ENCODE results near the gene WWOX.

Gene WWOX

DNA sequence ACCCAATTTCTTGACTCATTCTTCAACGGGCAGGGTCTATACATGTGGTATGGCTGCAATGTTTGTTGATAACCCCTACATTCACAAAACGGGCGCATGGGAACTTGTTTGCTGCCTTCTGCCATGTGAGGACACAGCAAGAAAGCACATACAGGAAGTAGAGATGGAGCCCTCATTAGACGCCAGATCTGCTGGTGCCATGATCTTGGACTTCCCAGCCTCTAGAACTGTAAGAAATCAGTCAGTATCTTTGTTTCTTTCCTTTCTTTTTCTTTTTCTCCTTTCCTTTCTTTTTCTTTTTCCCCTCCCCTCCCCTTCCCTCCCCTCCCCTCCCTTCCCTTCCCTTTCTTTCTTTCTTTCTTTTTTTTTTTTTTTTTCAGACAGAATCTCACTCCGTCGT is 165.2 kb downstream of the WWOX start:
- Histone ChIP-seq H3K4me1 (ENCODE audit: control insufficient read depth, insufficient read depth, low read length) (peaks cover 3% of the 10 kb centered on the region), H3K27me3 (ENCODE audit: control insufficient read depth in 1 of 2, insufficient read depth in 2 of 2, low read length in 2 of 2) (no peaks in the 10 kb centered on the region), H3K27ac (ENCODE audit: low read length) (no peak overlapping the region), H3K9ac (ENCODE audit: low read length in 2 of 2) (no peak overlapping the region), H3K9me3 (ENCODE audit: control insufficient read depth in 2 of 2, low read length in 2 of 2) (peaks cover 0 to 8% of the 10 kb centered on the region in 2 donors), H3K36me3 (ENCODE audit: control insufficient read depth in 2 of 2, insufficient read depth in 2 of 2, low read length in 2 of 2) (no peaks in the 10 kb centered on the region), H3K4me3 (ENCODE audit: low read length in 2 of 2) (no peak overlapping the region)

DNA sequence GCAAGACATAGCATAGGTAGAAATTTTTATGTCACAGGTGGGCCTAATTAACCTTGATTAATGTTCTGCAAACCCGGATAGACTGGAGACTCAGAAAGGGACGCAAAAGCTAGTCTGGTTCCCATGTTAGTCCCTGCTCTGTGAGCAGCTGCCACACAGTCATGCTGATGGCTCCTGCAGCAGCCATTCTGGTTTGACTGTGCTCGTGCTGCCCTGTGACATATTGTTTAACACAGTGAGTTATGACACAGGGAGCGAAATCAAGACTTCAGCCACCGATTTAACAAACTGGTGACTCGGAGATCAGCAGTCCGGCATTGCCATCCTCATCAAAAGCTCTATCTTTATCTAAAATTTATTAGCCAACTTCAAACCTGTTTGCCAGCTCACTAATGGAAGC is 169.8 kb downstream of the WWOX start:
- Histone ChIP-seq H3K36me3 (ENCODE audit: control insufficient read depth in 2 of 2, insufficient read depth in 2 of 2, low read length in 2 of 2) (no peaks in the 10 kb centered on the region), H3K4me3 (ENCODE audit: low read length in 2 of 2) (no peak overlapping the region), H3K4me1 (ENCODE audit: control insufficient read depth, insufficient read depth, low read length) (no peaks in the 10 kb centered on the region), H3K9me3 (ENCODE audit: control insufficient read depth in 2 of 2, low read length in 2 of 2) (peaks cover 0 to 5% of the 10 kb centered on the region in 2 donors), H3K27ac (ENCODE audit: low read length) (no peak overlapping the region), H3K27me3 (ENCODE audit: control insufficient read depth in 1 of 2, insufficient read depth in 2 of 2, low read length in 2 of 2) (no peaks in the 10 kb centered on the region), H3K9ac (ENCODE audit: low read length in 2 of 2) (no peak overlapping the region)

DNA sequence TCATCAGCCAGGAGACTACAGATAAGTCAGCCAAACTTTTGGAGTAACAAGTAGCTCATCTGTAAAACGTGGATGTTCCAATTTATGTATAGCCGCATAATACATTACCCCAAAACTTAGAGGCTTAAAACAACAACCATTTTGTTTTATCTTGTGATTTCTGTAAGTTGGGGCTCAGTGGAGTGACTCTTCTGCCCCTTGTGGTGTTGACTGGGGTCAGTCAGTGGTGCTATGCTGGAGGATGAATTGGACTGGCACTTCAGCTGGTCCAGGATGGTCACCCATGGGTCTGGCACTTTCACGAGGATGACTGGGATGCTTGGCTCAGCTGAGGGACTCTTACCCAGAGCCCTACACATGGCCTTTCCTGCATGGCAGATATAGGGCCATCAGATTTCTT is 172.5 kb downstream of the WWOX start:
- no peak overlapping the region for H3K9ac ChIP-seq (ENCODE audit: low read length in 2 of 2)

DNA sequence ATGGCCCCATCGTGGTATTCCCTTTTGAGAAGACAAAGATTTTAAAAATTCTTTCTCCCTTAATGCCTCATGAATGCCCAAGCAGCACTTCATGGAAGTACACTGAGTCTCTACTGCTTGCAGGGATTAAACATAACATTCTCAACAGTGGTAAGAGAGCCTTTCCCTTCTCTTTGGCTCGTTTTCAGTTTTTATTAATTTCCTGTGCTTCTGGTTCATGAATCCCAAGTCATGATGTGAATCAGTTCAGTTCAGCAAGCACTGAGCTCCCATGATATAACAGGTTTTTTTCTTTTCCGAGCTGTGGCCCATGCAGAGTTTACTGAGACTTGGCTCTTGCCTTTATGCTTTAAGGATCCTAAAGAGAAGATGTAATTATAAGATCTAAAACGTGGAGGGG is 175.3 kb downstream of the WWOX start:
- H3K4me3 ChIP-seq (ENCODE audit: low read length in 2 of 2): no peak overlapping the region
- no peaks in the 10 kb centered on the region for H3K9me3 ChIP-seq (ENCODE audit: control insufficient read depth in 2 of 2, low read length in 2 of 2)
- H3K9ac ChIP-seq (ENCODE audit: low read length in 2 of 2): no peak overlapping the region
- no peaks in the 10 kb centered on the region for H3K36me3 ChIP-seq (ENCODE audit: control insufficient read depth in 2 of 2, insufficient read depth in 2 of 2, low read length in 2 of 2)
- H3K27ac ChIP-seq (ENCODE audit: low read length): no peak overlapping the region
- no peaks in the 10 kb centered on the region for H3K4me1 ChIP-seq (ENCODE audit: control insufficient read depth, insufficient read depth, low read length)
- no peaks in the 10 kb centered on the region for H3K27me3 ChIP-seq (ENCODE audit: control insufficient read depth in 1 of 2, insufficient read depth in 2 of 2, low read length in 2 of 2)

More for the DNA sequence above, 172.5 kb downstream of the WWOX start:
- Histone ChIP-seq H3K27me3 (ENCODE audit: control insufficient read depth in 1 of 2, insufficient read depth in 2 of 2, low read length in 2 of 2) (no peaks in the 10 kb centered on the region), H3K36me3 (ENCODE audit: control insufficient read depth in 2 of 2, insufficient read depth in 2 of 2, low read length in 2 of 2) (no peaks in the 10 kb centered on the region), H3K9me3 (ENCODE audit: control insufficient read depth in 2 of 2, low read length in 2 of 2) (no peaks in the 10 kb centered on the region), H3K4me3 (ENCODE audit: low read length in 2 of 2) (no peak overlapping the region), H3K27ac (ENCODE audit: low read length) (no peak overlapping the region), H3K4me1 (ENCODE audit: control insufficient read depth, insufficient read depth, low read length) (no peaks in the 10 kb centered on the region)

DNA sequence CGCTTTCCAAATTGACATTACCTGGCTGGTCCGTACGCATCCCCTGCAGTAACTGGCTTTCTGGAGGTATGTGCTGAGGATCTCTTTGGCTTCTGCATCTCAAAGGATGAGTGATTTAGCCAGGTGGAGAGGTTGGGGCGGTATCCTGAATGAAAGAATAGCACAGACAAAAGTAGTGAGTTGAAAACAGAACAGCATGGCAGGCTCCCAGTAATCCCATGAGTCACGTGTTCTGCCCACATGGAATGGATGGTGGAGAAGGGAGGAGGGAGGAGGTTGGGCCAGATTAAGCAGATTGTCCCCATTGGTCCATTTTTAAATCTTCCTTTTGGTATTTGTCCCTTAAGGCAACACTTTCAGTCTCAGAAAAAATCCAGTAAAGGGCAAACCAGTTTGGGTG is 176.0 kb downstream of the WWOX start:
- H3K4me3 ChIP-seq (ENCODE audit: low read length in 2 of 2): no peak overlapping the region
- no peaks in the 10 kb centered on the region for H3K27me3 ChIP-seq (ENCODE audit: control insufficient read depth in 1 of 2, insufficient read depth in 2 of 2, low read length in 2 of 2)
- no peaks in the 10 kb centered on the region for H3K9me3 ChIP-seq (ENCODE audit: control insufficient read depth in 2 of 2, low read length in 2 of 2)
- H3K36me3 ChIP-seq (ENCODE audit: control insufficient read depth in 2 of 2, insufficient read depth in 2 of 2, low read length in 2 of 2): no peaks in the 10 kb centered on the region
- H3K9ac ChIP-seq (ENCODE audit: low read length in 2 of 2): no peak overlapping the region
- no peaks in the 10 kb centered on the region for H3K4me1 ChIP-seq (ENCODE audit: control insufficient read depth, insufficient read depth, low read length)
- no peak overlapping the region for H3K27ac ChIP-seq (ENCODE audit: low read length)

DNA sequence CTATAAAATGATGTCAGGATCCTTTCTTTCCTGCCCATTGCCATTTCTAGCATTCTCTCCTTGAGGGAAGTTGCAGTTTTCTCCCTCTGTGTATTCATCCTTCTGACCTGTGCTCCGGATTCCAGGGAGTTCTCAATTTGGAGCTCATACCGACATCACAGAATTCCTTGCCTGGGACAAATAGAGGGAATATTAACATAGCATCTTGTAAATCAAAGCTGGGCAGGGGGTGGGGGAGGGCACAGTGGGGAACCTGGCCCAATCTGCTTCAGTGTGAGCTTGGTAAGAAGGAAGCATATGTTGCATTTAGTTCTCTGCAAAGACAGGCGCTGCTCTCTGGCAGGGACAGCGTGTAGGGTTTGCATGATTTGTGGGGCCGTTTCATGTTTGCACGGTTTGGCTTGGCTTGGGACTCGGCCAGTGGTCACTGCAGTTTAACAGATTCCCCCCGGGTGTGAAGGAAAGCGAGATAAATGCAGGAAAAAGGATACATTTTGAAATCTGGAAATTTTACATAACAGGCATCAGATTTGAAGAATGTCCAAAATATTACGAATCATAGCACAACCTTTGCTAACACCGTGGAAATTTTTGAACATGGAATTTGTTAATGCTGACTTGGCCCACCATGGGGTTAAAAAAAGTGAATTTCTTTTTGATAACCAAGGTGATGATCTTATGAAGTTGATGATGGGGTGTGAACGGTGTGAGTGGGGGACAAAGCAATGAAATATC is 178.0 kb downstream of the WWOX start:
- Histone ChIP-seq H3K9me3 (ENCODE audit: control insufficient read depth in 2 of 2, low read length in 2 of 2) (no peaks in the 10 kb centered on the region), H3K36me3 (ENCODE audit: control insufficient read depth in 2 of 2, insufficient read depth in 2 of 2, low read length in 2 of 2) (no peaks in the 10 kb centered on the region), H3K4me3 (ENCODE audit: low read length in 2 of 2) (no peak overlapping the region), H3K9ac (ENCODE audit: low read length in 2 of 2) (no peak overlapping the region), H3K27ac (ENCODE audit: low read length) (no peak overlapping the region), H3K27me3 (ENCODE audit: control insufficient read depth in 1 of 2, insufficient read depth in 2 of 2, low read length in 2 of 2) (no peaks in the 10 kb centered on the region), H3K4me1 (ENCODE audit: control insufficient read depth, insufficient read depth, low read length) (no peaks in the 10 kb centered on the region)

DNA sequence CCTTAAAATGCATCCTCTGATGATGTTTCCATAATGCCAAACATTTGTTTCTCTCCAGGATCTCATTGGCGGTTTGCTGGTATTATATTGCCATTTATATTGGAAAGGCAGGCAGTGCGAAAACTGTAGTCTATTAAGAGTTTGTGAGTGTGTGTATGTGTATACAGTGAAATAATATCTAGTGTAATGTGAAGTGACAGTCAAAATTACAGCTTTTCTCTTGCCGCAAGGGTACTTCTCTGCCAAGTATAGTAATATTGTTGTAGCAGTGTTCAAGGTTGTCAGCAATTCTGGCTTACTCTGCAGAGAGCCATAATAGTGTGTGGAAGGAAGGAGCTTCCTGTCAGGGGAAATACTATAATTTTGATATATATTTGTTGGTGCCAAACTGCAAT is 178.6 kb downstream of the WWOX start:
- Histone ChIP-seq H3K9ac (ENCODE audit: low read length in 2 of 2) (no peak overlapping the region), H3K4me3 (ENCODE audit: low read length in 2 of 2) (no peak overlapping the region), H3K4me1 (ENCODE audit: control insufficient read depth, insufficient read depth, low read length) (no peaks in the 10 kb centered on the region), H3K9me3 (ENCODE audit: control insufficient read depth in 2 of 2, low read length in 2 of 2) (no peaks in the 10 kb centered on the region), H3K27me3 (ENCODE audit: control insufficient read depth in 1 of 2, insufficient read depth in 2 of 2, low read length in 2 of 2) (no peaks in the 10 kb centered on the region), H3K36me3 (ENCODE audit: control insufficient read depth in 2 of 2, insufficient read depth in 2 of 2, low read length in 2 of 2) (no peaks in the 10 kb centered on the region), H3K27ac (ENCODE audit: low read length) (no peak overlapping the region)

DNA sequence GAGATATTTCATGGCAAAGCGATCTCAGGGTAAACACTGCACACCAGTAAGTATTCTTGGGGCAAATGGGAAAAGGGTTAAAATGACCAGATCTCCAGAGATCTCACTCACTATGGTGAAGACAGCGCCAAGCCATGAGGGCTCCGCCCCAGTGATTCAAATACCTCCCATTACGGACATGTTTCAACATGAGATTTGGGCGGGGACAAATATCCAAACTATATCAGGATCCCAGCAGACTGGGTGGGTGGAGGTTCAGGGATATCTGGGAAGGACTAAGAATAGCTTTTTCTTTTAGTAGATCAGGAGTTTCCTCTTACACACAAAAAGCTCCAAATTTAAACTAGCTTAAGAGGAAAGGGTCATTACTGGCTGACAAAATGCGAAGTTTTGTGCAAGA is 181.7 kb downstream of the WWOX start:
- no peaks in the 10 kb centered on the region for H3K27me3 ChIP-seq (ENCODE audit: control insufficient read depth in 1 of 2, insufficient read depth in 2 of 2, low read length in 2 of 2)
- no peaks in the 10 kb centered on the region for H3K36me3 ChIP-seq (ENCODE audit: control insufficient read depth in 2 of 2, insufficient read depth in 2 of 2, low read length in 2 of 2)
- no peak overlapping the region for H3K9ac ChIP-seq (ENCODE audit: low read length in 2 of 2)
- H3K9me3 ChIP-seq (ENCODE audit: control insufficient read depth in 2 of 2, low read length in 2 of 2): no peaks in the 10 kb centered on the region
- H3K4me3 ChIP-seq (ENCODE audit: low read length in 2 of 2): no peak overlapping the region
- H3K27ac ChIP-seq (ENCODE audit: low read length): no peak overlapping the region
- no peaks in the 10 kb centered on the region for H3K4me1 ChIP-seq (ENCODE audit: control insufficient read depth, insufficient read depth, low read length)

DNA sequence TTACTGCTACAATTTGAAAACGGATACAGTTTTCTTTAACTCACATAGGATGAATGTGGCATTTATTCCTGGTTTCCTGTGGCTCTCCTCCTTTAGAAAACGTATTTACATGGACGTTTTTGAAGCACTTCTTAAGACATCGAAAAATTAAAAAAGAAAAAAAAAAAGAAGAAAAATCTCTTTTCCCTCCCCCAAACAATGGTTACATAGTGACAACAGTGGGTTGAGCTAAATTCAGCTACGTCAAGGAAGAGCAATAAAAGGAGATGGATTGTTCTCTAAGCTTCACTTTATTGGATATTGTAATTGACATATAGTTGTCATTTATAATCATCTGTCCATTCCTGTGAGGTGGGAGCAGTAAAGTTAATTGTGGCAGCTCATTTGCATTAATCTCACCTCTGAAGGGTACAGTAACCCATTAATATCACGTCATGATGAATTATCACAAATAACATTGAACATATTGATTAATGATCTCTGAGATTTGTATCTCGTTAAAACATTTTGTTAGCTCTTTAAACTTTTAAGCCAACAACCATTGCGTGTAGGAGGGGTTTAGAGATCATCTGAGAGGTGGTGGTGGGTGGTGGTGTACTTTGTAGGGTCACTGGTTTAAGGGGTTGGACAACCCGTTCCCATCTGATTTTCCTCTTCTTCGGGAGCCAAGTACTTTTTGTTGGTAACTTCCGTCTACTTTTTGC is 184.2 kb downstream of the WWOX start:
- Histone ChIP-seq H3K9me3 (ENCODE audit: control insufficient read depth in 2 of 2, low read length in 2 of 2) (no peaks in the 10 kb centered on the region), H3K4me3 (ENCODE audit: low read length in 2 of 2) (no peak overlapping the region), H3K4me1 (ENCODE audit: control insufficient read depth, insufficient read depth, low read length) (no peaks in the 10 kb centered on the region), H3K27me3 (ENCODE audit: control insufficient read depth in 1 of 2, insufficient read depth in 2 of 2, low read length in 2 of 2) (no peaks in the 10 kb centered on the region), H3K9ac (ENCODE audit: low read length in 2 of 2) (no peak overlapping the region), H3K27ac (ENCODE audit: low read length) (no peak overlapping the region), H3K36me3 (ENCODE audit: control insufficient read depth in 2 of 2, insufficient read depth in 2 of 2, low read length in 2 of 2) (no peaks in the 10 kb centered on the region)

DNA sequence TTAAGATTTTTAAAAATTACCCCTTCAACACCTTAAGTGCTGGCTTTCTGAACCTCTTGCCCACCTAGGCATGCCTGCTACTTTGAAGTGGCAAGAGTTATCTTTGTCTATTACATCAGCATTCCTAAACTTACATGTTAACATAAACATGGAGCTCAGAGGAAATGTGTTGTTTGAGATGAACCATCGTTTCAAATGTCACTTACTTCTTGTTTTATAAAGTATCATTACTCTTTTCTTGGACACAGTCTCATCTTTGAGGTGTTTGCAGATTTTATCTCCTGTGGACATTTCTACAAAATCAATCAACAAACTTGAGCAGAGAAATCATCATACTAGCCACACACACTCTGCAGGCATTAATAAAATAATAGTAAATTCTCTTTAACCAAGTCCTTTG is 184.9 kb downstream of the WWOX start:
- Histone ChIP-seq H3K9ac (ENCODE audit: low read length in 2 of 2) (no peak overlapping the region), H3K4me1 (ENCODE audit: control insufficient read depth, insufficient read depth, low read length) (no peaks in the 10 kb centered on the region), H3K27ac (ENCODE audit: low read length) (no peak overlapping the region), H3K9me3 (ENCODE audit: control insufficient read depth in 2 of 2, low read length in 2 of 2) (no peaks in the 10 kb centered on the region), H3K4me3 (ENCODE audit: low read length in 2 of 2) (no peak overlapping the region), H3K27me3 (ENCODE audit: control insufficient read depth in 1 of 2, insufficient read depth in 2 of 2, low read length in 2 of 2) (no peaks in the 10 kb centered on the region), H3K36me3 (ENCODE audit: control insufficient read depth in 2 of 2, insufficient read depth in 2 of 2, low read length in 2 of 2) (no peaks in the 10 kb centered on the region)

DNA sequence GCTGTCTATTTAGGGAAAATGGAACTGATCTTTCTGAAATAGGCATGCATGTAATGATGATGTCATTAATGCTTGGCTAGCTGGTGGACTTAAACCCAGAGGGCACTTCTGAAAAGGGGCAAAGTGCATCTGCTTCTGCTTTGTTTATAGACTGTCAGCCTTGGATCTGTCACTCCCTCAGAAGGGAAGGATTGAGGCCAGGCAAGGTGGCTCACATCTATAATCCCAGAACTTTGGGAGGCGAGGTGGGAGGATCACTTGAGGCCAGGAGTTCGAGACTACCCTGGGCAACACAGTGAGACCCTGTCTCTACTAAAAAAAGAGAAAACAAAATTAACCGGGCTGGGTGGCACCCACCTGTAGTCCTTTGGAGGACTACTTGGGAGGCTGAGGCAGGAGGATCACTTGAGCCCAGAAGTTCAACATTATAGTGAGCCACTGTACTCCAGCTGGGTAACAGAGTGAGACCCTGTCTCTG is 185.5 kb downstream of the WWOX start:
- H3K4me1 ChIP-seq (ENCODE audit: control insufficient read depth, insufficient read depth, low read length): no peaks in the 10 kb centered on the region
- no peak overlapping the region for H3K27ac ChIP-seq (ENCODE audit: low read length)
- H3K9ac ChIP-seq (ENCODE audit: low read length in 2 of 2): no peak overlapping the region

More for the DNA sequence above, 185.5 kb downstream of the WWOX start:
- Histone ChIP-seq H3K4me3 (ENCODE audit: low read length in 2 of 2) (no peak overlapping the region), H3K27me3 (ENCODE audit: control insufficient read depth in 1 of 2, insufficient read depth in 2 of 2, low read length in 2 of 2) (no peaks in the 10 kb centered on the region), H3K36me3 (ENCODE audit: control insufficient read depth in 2 of 2, insufficient read depth in 2 of 2, low read length in 2 of 2) (no peaks in the 10 kb centered on the region), H3K9me3 (ENCODE audit: control insufficient read depth in 2 of 2, low read length in 2 of 2) (no peaks in the 10 kb centered on the region)
